T-helper 22 cell (primary cell): ENCODE data around the gene OR10G4.
"Not testable (repeated sequence)": the region's sequence is repeated elsewhere in the genome, so short reads cannot be mapped to it uniquely, and the experiment has no call there.

Experiments used
- DNase-seq: peaks from one replicate; pipeline ENCODE4 v3.0.0-alpha.2; 2020; ENCODE audit warnings: low read depth

OR10G4 gene, protein sequence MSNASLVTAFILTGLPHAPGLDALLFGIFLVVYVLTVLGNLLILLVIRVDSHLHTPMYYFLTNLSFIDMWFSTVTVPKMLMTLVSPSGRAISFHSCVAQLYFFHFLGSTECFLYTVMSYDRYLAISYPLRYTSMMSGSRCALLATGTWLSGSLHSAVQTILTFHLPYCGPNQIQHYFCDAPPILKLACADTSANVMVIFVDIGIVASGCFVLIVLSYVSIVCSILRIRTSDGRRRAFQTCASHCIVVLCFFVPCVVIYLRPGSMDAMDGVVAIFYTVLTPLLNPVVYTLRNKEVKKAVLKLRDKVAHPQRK

GRCh38 chr11:124012697-124013096, at the start of gene OR10G4:
OR10G4 (plus strand) TSS chr11:124012997; CDS start chr11:124015575, 2,578 bp downstream.
- no peak for DNase-seq

DNA sequence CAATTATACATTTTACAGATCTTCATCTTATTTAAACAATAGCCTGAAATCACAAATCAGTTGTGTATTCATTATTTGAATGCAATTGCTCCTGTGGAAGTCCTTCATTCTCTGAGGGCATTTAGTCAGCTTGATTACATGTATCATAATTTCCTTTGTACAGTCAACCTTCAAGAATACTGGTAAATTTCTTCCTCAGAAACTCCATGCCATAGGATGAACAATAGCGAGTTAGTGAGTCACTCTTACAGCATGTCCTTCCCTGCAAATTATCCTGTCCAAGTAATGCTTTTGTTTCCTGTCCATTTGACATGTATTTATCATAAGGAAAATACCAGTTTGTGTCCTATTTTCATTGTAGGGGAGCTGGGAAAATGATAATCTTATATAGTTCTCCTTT, 39.0 kb upstream of the OR10G4 start:
- no peak for DNase-seq

DNA sequence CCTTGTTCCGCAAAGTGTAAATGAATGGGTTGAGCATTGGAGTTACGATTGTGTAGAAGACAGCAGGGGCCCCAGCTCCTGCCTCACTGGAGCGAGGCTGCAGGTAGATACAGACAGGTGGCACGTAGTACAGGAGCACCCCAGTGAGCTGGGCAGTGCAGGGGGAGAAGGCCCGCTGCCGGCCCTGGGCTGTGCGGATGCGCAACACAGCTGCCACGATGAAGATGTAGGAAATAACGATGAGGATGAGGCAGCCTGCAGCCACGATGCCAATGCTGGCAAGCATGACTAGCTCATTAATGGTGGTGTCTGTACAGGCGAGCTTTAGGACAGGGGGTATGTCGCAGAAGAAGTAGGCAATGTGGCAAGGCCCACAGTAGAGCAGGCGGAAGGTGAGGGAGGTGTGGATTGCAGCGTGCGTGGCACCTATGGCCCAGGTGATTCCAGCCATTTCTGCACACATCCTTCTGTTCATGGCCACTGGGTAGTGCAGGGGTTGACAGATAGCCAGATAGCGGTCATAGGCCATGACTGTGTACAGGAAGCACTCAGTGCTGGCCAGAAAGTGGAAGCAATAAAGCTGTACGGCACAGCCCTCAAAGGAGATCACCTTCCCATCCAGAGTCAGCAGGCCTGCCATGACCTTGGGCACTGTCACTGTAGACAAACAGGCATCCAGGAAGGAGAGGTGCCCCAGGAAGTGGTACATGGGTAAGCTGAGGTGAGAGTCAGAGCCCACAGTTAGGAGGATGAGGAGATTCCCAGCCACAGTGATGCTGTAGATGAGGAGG, 35.8 kb upstream of the OR10G4 start:
- DNase-seq, result no peak

DNA sequence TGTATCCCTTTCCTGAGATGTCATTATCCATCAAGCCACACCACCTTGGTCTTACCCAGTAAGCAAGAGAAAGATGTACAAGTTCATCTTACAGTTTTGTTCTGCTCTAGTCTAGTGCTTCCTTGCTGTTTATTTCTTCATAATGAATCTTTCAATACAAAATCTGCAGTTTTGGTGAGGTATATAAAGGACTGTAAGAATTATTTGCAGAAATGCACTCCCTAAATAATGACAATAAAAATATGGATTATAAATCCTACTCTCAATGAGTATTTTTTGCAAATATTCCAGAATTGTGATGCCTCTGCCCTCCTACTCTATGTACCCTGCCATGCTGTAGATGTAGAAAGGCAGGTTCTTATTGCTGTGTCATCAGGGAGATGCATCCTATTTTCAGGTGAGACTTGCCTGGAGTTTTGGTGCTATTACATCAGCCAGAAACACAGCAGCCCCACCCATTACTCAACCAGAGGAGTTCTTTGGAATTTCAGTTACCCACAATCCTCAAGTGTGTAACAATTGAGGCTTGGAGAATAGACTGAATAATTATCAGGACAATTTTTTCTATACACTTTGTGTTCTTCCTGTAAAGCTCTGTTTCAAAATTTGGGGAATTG, 35.0 kb upstream of the OR10G4 start, which contains the start of gene OR10S1:
OR10S1 (minus strand) TSS at position 51 of the 617 bp plus-strand sequence. CDS start 117 bp downstream, outside the sequence.
- DNase-seq, result no peak

- no peak for DNase-seq
Observed at GRCh38 chr11:123979311-123979710, 33.5 kb upstream of the OR10G4 start.

GRCh38 chr11:123995119-123995518, 17.7 kb upstream of the OR10G4 start, which contains the start of gene OR10G6:
OR10G6 (minus strand) TSS chr11:123995161; CDS start chr11:123995161, 0 bp downstream.
- no peak for DNase-seq

GRCh38 chr11:124015837-124016236, 3.0 kb downstream of the OR10G4 start:
- DNase-seq, result not testable (repeated sequence)

DNA sequence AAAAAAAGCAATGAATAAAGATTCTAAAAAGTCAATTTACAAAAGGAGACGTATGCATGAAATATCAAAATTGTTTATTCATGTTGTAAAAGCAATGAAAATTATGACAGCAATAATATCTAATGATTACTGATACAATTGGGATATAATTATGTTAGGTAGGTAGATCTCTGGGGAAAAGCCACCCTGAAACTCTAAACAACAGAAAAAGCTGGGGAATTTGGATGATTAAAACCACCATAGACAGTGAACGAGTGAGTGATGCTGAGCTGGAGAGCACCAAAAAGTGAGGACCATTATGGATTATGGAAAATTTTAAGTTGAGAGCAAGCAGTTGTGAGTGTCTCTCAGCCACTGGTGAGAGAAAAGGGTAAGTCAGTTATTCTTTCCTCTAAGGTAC, 13.7 kb downstream of the OR10G4 start, which contains the start of gene OR10G8:
OR10G8 (plus strand) TSS at position 301 of the 400 bp plus-strand sequence. CDS start 2,825 bp downstream, outside the sequence.
- DNase-seq, result no peak

DNA sequence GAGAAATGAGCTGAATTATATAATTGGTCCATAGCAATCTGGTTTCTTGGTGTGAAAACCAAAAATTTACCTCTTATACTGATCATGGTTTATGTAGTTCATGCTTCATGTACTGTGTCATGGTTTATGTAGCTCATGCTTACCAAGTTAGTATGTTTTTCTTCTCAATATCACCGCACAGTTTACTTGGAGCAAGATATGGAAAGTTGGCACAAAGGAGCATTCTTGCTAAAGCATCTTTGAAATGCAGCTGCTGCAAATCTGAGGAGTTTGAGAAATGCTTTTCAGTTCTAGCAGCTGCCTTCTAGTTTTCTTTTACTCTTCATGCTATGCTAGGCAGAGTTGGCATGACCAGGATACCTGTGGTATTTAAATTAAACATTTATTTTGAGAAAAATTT, 23.9 kb downstream of the OR10G4 start:
- DNase-seq, result no peak

DNA sequence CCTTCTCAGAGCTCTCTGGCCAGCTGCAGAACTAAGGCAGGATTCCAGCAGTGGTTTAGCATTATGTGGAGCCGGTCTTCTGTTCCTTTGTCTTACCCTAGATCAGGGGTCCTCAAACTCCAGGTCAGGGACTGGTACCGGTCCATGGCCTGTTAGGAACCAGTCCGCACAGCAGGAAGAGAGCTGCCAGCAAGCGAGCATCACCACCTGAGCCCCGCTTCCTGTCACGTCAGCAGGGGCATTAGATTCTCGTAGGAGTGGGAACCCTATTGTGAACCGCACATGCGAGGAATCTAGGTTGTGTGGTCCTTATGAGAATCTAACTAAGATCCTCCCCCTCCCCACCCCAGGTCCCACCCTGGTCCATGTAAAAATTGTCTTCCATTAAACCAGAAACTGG, 26.8 kb downstream of the OR10G4 start:
- no peak for DNase-seq

DNA sequence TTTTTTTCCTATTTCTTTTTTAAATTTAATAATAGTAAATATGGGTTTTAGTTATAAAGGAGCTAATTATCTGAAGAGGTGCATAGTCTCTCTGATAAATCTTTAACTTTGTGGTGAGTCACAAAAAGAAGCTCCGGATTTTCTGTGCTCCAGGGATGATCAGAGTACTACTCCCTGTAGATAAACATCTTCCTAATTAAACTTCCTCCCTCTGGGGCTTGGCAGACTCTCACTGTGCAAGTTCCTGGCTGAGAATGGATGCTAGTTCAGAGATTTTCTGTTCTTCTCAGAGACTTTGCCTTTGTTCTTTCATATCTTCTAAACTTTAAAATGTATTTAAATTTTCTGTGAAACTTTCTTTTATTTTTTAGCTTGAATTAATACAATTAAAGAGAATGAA, 28.5 kb downstream of the OR10G4 start, which contains the start of gene OR10G7:
OR10G7 (minus strand) TSS at position 72 of the 400 bp plus-strand sequence. CDS start 2,324 bp downstream, outside the sequence.
- DNase-seq, result no peak

- DNase-seq, result no peak
Observed at GRCh38 chr11:124043420-124043819, 30.6 kb downstream of the OR10G4 start.

GRCh38 chr11:124050748-124051147, 38.0 kb downstream of the OR10G4 start:
- DNase-seq, result no peak

- DNase-seq, result no peak
Observed at GRCh38 chr11:124052966-124053365, 40.2 kb downstream of the OR10G4 start.
